ENCODE results near the gene ZNF101. TPM values are rescaled to one million over a fixed set of nuclear protein-coding genes. Genes with fewer than 3 reads are reported as not detected.

ZNF101 gene
- total RNA-seq, 1 experiment from 2014 or later, result 12.8 TPM

DNA sequence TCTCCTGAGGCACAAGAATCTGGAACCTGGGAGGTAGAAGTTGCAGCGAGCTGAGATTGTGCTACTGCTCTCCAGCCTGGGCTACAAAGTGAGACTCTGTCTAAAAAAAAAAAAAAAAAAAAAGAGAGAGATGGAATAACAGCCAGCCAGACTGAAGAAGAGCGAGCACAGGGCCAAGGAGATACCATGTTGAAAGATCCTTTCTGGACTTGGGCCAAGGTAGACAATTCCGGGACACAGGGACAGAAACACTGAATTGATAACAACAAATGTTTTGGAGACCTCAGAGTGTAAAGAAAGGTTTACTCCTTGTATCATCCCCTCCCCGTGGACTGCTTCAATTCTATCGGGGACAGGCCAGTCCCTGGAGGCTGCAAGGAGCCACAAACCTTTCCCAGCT is 45.3 kb upstream of the ZNF101 start:
- POLR2A ChIA-PET, result no interaction called here
- DNase-seq (ENCODE audit: low read depth, low spot score), result no peak
- ATAC-seq, result no peak

More for the DNA sequence above, 45.3 kb upstream of the ZNF101 start:
- no TSS peak for BruUV-seq (replicated peaks)
- TF ChIP-seq ZFX (IDR thresholded peaks at IDR 0.05) (no peak), YY1 (IDR thresholded peaks at IDR 0.05; ENCODE audit: extremely low read depth, insufficient replicate concordance, low read depth, low read length) (no peak), POLR2AphosphoS5 (IDR thresholded peaks at IDR 0.05; ENCODE audit: low read depth, low read length) (no peak), SRF (IDR thresholded peaks at IDR 0.05; ENCODE audit: low read depth) (no peak), JUND (IDR thresholded peaks at IDR 0.05) (no peak), ELF1 (IDR thresholded peaks at IDR 0.05; ENCODE audit: borderline replicate concordance, low read depth) (no peak), CEBPB (IDR thresholded peaks at IDR 0.05; ENCODE audit: low read depth) (no peak), TCF7L2 (IDR thresholded peaks at IDR 0.05; ENCODE audit: borderline replicate concordance, extremely low read depth, insufficient read depth, insufficient read length) (no peak), FOSL1 (IDR thresholded peaks at IDR 0.05; ENCODE audit: low read depth) (no peak), SIN3A (IDR thresholded peaks at IDR 0.05; ENCODE audit: low read depth) (no peak), POLR2A (IDR thresholded peaks at IDR 0.05; ENCODE audit: borderline replicate concordance, extremely low read depth, insufficient read depth, insufficient read length) (no peak), EZH2 (IDR thresholded peaks at IDR 0.05) (no peak), EGR1 (IDR thresholded peaks at IDR 0.05; ENCODE audit: low read depth) (no peak), ZNF274 (IDR thresholded peaks at IDR 0.05; ENCODE audit: low read depth, low read length) (no peak), RAD21 (IDR thresholded peaks at IDR 0.05; ENCODE audit: low read depth) (no peak)
- TF ChIP-seq, protein P1, sequence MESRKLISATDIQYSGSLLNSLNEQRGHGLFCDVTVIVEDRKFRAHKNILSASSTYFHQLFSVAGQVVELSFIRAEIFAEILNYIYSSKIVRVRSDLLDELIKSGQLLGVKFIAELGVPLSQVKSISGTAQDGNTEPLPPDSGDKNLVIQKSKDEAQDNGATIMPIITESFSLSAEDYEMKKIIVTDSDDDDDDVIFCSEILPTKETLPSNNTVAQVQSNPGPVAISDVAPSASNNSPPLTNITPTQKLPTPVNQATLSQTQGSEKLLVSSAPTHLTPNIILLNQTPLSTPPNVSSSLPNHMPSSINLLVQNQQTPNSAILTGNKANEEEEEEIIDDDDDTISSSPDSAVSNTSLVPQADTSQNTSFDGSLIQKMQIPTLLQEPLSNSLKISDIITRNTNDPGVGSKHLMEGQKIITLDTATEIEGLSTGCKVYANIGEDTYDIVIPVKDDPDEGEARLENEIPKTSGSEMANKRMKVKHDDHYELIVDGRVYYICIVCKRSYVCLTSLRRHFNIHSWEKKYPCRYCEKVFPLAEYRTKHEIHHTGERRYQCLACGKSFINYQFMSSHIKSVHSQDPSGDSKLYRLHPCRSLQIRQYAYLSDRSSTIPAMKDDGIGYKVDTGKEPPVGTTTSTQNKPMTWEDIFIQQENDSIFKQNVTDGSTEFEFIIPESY (IDR thresholded peaks at IDR 0.05; ENCODE audit: extremely low read depth, insufficient replicate concordance, low read length), result no peak
- TF ChIP-seq, protein P2, sequence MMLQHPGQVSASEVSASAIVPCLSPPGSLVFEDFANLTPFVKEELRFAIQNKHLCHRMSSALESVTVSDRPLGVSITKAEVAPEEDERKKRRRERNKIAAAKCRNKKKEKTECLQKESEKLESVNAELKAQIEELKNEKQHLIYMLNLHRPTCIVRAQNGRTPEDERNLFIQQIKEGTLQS (IDR thresholded peaks at IDR 0.05), result no peak
- TF ChIP-seq, protein P3, sequence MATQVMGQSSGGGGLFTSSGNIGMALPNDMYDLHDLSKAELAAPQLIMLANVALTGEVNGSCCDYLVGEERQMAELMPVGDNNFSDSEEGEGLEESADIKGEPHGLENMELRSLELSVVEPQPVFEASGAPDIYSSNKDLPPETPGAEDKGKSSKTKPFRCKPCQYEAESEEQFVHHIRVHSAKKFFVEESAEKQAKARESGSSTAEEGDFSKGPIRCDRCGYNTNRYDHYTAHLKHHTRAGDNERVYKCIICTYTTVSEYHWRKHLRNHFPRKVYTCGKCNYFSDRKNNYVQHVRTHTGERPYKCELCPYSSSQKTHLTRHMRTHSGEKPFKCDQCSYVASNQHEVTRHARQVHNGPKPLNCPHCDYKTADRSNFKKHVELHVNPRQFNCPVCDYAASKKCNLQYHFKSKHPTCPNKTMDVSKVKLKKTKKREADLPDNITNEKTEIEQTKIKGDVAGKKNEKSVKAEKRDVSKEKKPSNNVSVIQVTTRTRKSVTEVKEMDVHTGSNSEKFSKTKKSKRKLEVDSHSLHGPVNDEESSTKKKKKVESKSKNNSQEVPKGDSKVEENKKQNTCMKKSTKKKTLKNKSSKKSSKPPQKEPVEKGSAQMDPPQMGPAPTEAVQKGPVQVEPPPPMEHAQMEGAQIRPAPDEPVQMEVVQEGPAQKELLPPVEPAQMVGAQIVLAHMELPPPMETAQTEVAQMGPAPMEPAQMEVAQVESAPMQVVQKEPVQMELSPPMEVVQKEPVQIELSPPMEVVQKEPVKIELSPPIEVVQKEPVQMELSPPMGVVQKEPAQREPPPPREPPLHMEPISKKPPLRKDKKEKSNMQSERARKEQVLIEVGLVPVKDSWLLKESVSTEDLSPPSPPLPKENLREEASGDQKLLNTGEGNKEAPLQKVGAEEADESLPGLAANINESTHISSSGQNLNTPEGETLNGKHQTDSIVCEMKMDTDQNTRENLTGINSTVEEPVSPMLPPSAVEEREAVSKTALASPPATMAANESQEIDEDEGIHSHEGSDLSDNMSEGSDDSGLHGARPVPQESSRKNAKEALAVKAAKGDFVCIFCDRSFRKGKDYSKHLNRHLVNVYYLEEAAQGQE (IDR thresholded peaks at IDR 0.05; ENCODE audit: low read depth), result no peak
- TF ChIP-seq, protein P4, sequence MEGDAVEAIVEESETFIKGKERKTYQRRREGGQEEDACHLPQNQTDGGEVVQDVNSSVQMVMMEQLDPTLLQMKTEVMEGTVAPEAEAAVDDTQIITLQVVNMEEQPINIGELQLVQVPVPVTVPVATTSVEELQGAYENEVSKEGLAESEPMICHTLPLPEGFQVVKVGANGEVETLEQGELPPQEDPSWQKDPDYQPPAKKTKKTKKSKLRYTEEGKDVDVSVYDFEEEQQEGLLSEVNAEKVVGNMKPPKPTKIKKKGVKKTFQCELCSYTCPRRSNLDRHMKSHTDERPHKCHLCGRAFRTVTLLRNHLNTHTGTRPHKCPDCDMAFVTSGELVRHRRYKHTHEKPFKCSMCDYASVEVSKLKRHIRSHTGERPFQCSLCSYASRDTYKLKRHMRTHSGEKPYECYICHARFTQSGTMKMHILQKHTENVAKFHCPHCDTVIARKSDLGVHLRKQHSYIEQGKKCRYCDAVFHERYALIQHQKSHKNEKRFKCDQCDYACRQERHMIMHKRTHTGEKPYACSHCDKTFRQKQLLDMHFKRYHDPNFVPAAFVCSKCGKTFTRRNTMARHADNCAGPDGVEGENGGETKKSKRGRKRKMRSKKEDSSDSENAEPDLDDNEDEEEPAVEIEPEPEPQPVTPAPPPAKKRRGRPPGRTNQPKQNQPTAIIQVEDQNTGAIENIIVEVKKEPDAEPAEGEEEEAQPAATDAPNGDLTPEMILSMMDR (IDR thresholded peaks at IDR 0.05 in 2 of 3, conservative IDR thresholded peaks at IDR 0.05 in 1 of 3; ENCODE audit: borderline replicate concordance in 1 of 3, insufficient read depth in 1 of 3, low read depth in 2 of 3, low read length in 2 of 3), result no peak
- H3K4me2 ChIP-seq (ENCODE audit: low read length), result no peak overlapping the region
- H3K36me3 ChIP-seq (ENCODE audit: control insufficient read depth in 1 of 2, insufficient read depth in 2 of 2, low read length in 2 of 2), result peaks cover 5% of the 10 kb centered on the region in 2 experiments; a peak in 2 of 4 replicates
- H3K9ac ChIP-seq (ENCODE audit: low read length), result no peak overlapping the region
- RAD21 ChIA-PET (ENCODE audit: low non-redundant PET in 1 of 2, low total read pairs in 2 of 2, uncharacterized antibody in 2 of 2, unreplicated experiment in 2 of 2), result no interaction called here
- CTCF ChIA-PET, result no interaction called here
- H2AFZ ChIP-seq (ENCODE audit: low read depth, low read length, poor library complexity, severe bottlenecking), result no peak overlapping the region
- H3K9me3 ChIP-seq (ENCODE audit: control insufficient read depth in 1 of 2, insufficient read depth in 1 of 2, low read depth in 1 of 2, low read length in 2 of 2), result no peaks in the 10 kb centered on the region
- H3K4me1 ChIP-seq (ENCODE audit: control insufficient read depth in 1 of 2, insufficient read depth in 2 of 2, low read length in 2 of 2), result peaks cover 12 to 22% of the 10 kb centered on the region in 2 experiments
- H4K20me1 ChIP-seq (ENCODE audit: insufficient read depth), result no peaks in the 10 kb centered on the region
- H3K27me3 ChIP-seq (ENCODE audit: insufficient read depth, low read length), result no peaks in the 10 kb centered on the region
- no peaks in the 10 kb centered on the region for H3K9me2 ChIP-seq (ENCODE audit: insufficient read depth)
- no peak overlapping the region for H3K27ac ChIP-seq (ENCODE audit: low read depth, low read length)
- intact Hi-C loops (cut with micrococcal nuclease), result no loop called here
- no peak overlapping the region for H3K4me3 ChIP-seq (replicated peaks in 1 of 2; ENCODE audit: low read depth in 1 of 2, low read length in 2 of 2)
- H3K79me2 ChIP-seq (ENCODE audit: insufficient read depth, low read length), result peaks cover 10% of the 10 kb centered on the region; the same call in 1 of the 2 replicates
